HepG2 (cell line): ENCODE data around the gene TAMALIN. TPM values are rescaled to one million over a fixed set of nuclear protein-coding genes. Genes with fewer than 3 reads are reported as not detected.
A peak's percentile ranks its signal among the peaks of the same experiment; 100 is the strongest.

Experiments
- ARID3A ChIP-seq: IDR thresholded peaks from 2 replicates; pipeline ENCODE4 v1.6.1; 2012; ENCODE audit warnings: low read depth, low read length, improper control_type of control experiment
- DDIT3 ChIP-seq: sonication (generic); formaldehyde crosslinking; IDR thresholded peaks from 2 replicates; pipeline ENCODE4 v1.4.0; 2020; ENCODE audit warnings: mild to moderate bottlenecking, missing genetic modification reagents
- DMAP1 ChIP-seq: IDR thresholded peaks from 2 replicates; pipeline ENCODE4 v1.6.1; 2016
- EED ChIP-seq: sonication (generic); formaldehyde crosslinking; IDR thresholded peaks from 2 replicates; pipeline ENCODE4 v1.5.0; 2020; ENCODE audit warnings: mild to moderate bottlenecking, missing genetic modification reagents
- ETV5 ChIP-seq: IDR thresholded peaks from 2 replicates; pipeline ENCODE4 v1.6.1; 2018; ENCODE audit warnings: missing biosample characterization, missing genetic modification reagents, inconsistent platforms, borderline replicate concordance
- ETV6 ChIP-seq: sonication (generic); formaldehyde crosslinking; conservative IDR thresholded peaks from 2 replicates; pipeline ENCODE4 v1.4.0; 2020; ENCODE audit warnings: missing genetic modification reagents
- HES4 ChIP-seq: sonication (generic); formaldehyde crosslinking; IDR thresholded peaks from 2 replicates; pipeline ENCODE4 v1.9.0; 2021; ENCODE audit warnings: mild to moderate bottlenecking, missing genetic modification reagents, borderline replicate concordance
- HNF4A ChIP-seq: sonication (generic); formaldehyde crosslinking; IDR thresholded peaks from 2 replicates; pipeline ENCODE4 v1.4.0; 2020; ENCODE audit warnings: missing genetic modification reagents
- HNRNPLL ChIP-seq: fragments of 200-400 bp; formaldehyde crosslinking; IDR thresholded peaks from 2 replicates; pipeline ENCODE4 v1.6.1; 2017; ENCODE audit warnings: mild to moderate bottlenecking, low read depth, low read length; ENCODE audit not compliant: poor library complexity, severe bottlenecking
- MED8 ChIP-seq: sonication (generic); formaldehyde crosslinking; IDR thresholded peaks from 2 replicates; pipeline ENCODE4 v1.8.1; 2023; ENCODE audit warnings: mild to moderate bottlenecking, missing genetic modification reagents; ENCODE audit not compliant: insufficient replicate concordance
- MTA1 ChIP-seq: sonication (generic); formaldehyde crosslinking; IDR thresholded peaks from 2 replicates; pipeline ENCODE4 v1.4.0; 2020; ENCODE audit warnings: missing genetic modification reagents, mild to moderate bottlenecking, borderline replicate concordance
- MXI1 ChIP-seq: IDR thresholded peaks from 3 replicates; pipeline ENCODE4 v1.6.1; 2012; ENCODE audit warnings: low read depth, low read length, inconsistent platforms, borderline replicate concordance
- NFIB ChIP-seq: sonication (generic); formaldehyde crosslinking; IDR thresholded peaks from 2 replicates; pipeline ENCODE4 v1.9.0; 2021; ENCODE audit warnings: missing genetic modification reagents, mild to moderate bottlenecking, borderline replicate concordance
- PLRG1 ChIP-seq: fragments of 450-650 bp; conservative IDR thresholded peaks from 2 replicates; pipeline ENCODE4 v1.6.1; 2016
- PTBP1 ChIP-seq: fragments of 200-400 bp; formaldehyde crosslinking; IDR thresholded peaks from 2 replicates; pipeline ENCODE4 v1.6.1; 2018; ENCODE audit warnings: low read length, low read depth; ENCODE audit not compliant: poor library complexity, severe bottlenecking
- TEAD2 ChIP-seq: sonication (generic); formaldehyde crosslinking; IDR thresholded peaks from 2 replicates; pipeline ENCODE4 v1.9.0; 2021; ENCODE audit warnings: missing genetic modification reagents
- TP53 ChIP-seq: sonication (generic); formaldehyde crosslinking; conservative IDR thresholded peaks from 2 replicates; pipeline ENCODE4 v1.4.0; 2020; ENCODE audit warnings: missing genetic modification reagents
- ZIK1 ChIP-seq: sonication (generic); formaldehyde crosslinking; IDR thresholded peaks from 2 replicates; pipeline ENCODE4 v1.5.0; 2020; ENCODE audit warnings: mild to moderate bottlenecking, low read depth, missing genetic modification reagents, borderline replicate concordance
- ZNF207 ChIP-seq: fragments of 450-650 bp; IDR thresholded peaks from 2 replicates; pipeline ENCODE4 v1.6.1; 2016; ENCODE audit warnings: antibody characterized with exemption, borderline replicate concordance
- ZNF230 ChIP-seq: sonication (generic); formaldehyde crosslinking; IDR thresholded peaks from 2 replicates; pipeline ENCODE4 v1.4.0; 2020; ENCODE audit warnings: mild to moderate bottlenecking, missing genetic modification reagents
- ZNF234 ChIP-seq: sonication (generic); formaldehyde crosslinking; conservative IDR thresholded peaks from 2 replicates; pipeline ENCODE4 v1.5.1; 2020; ENCODE audit warnings: mild to moderate bottlenecking, missing genetic modification reagents
- ZNF274 ChIP-seq: sonication (generic); formaldehyde crosslinking; IDR thresholded peaks from 2 replicates; pipeline ENCODE4 v1.5.1; 2020; ENCODE audit warnings: mild to moderate bottlenecking, missing genetic modification reagents
- ZNF639 ChIP-seq: conservative IDR thresholded peaks from 2 replicates; pipeline ENCODE4 v1.6.1; 2018; ENCODE audit warnings: missing genetic modification reagents
- ZSCAN22 ChIP-seq: sonication (generic); formaldehyde crosslinking; IDR thresholded peaks from 2 replicates; pipeline ENCODE4 v1.4.0; 2020; ENCODE audit warnings: mild to moderate bottlenecking, missing genetic modification reagents
- ZSCAN30 ChIP-seq: sonication (generic); formaldehyde crosslinking; IDR thresholded peaks from 2 replicates; pipeline ENCODE4 v1.5.0; 2020; ENCODE audit warnings: mild to moderate bottlenecking, missing genetic modification reagents
- polyA plus RNA-seq, 8 experiments: library from polyadenylated mRNA; depleted of rRNA in 3 of 8; stranded (reverse) in 7 of 8; unstranded in 1 of 8; fragments of >200 nt; fragmentation: Illumina TruSeq in 4 of 8; extraction: Trizol in 4 of 8; gene quantifications; 2 replicates each; pipeline versions ENCODE4 v1.2.1 to v1.2.3, GENCODE V29; 2011 to 2016; ENCODE audit warnings: low read depth in 4 of 8, missing spikeins in 1 of 8, mixed read lengths in 1 of 8; ENCODE audit not compliant: insufficient read depth in 1 of 8
- total RNA-seq, 5 experiments: library from RNA; depleted of rRNA; stranded (reverse); fragments of >200 nt; fragmentation: Illumina TruSeq; extraction: Trizol; gene quantifications; 2 replicates each; pipeline ENCODE4 v1.2.3, GENCODE V29; 2016; ENCODE audit warnings: low read depth in 1 of 5

Gene TAMALIN
- total and polyA plus RNA-seq, 2 of the 13 experiments (the other 11 are each of a cell fraction or from before 2014, with no cell fraction given), result 2.9 to 10.9 TPM

GRCh38 chr12:52050758-52051541 lies 44.2 kb downstream of the TAMALIN start, which contains the start of gene NR4A1 (continued):
- no peak for TF ChIP-seq DDIT3 (CRISPR knock-in tag)
- no peak for TF ChIP-seq ZNF207
- TF ChIP-seq NFIB (CRISPR knock-in tag), result no peak
- TF ChIP-seq MXI1, result peak; percentile 77; the same call in 1 of the 3 replicates
- TF ChIP-seq ARID3A, result 0 out of 2 replicates have a peak, but pooled peaks have one; percentile 36
- no peak for TF ChIP-seq PLRG1
- no peak for TF ChIP-seq ZIK1
- no peak for TF ChIP-seq HNF4A (CRISPR knock-in tag)
- no peak for TF ChIP-seq ZSCAN30 (CRISPR knock-in tag)
- peak; percentile 85 for TF ChIP-seq HNRNPLL
- TF ChIP-seq EED, result no peak; the same call in 1 of the 2 replicates
- TF ChIP-seq ZSCAN22 (CRISPR knock-in tag), result 0 out of 2 replicates have a peak, but pooled peaks have one; percentile 62
- no peak for TF ChIP-seq HES4
- TF ChIP-seq TP53 (CRISPR knock-in tag), result no peak
- TF ChIP-seq ETV6, result no peak
- peak; percentile 46; the same call in 1 of the 2 replicates for TF ChIP-seq MTA1 (CRISPR knock-in tag)
- TF ChIP-seq PTBP1, result peak; percentile 13
- TF ChIP-seq ZNF274 (CRISPR knock-in tag), result peak; percentile 36; the same call in 1 of the 2 replicates
- 0 out of 2 replicates have a peak, but pooled peaks have one; percentile 23 for TF ChIP-seq ZNF234 (CRISPR knock-in tag)
- no peak for TF ChIP-seq TEAD2 (CRISPR knock-in tag)
- TF ChIP-seq ZNF639, result 0 out of 2 replicates have a peak, but pooled peaks have one; percentile 20
- TF ChIP-seq MED8, result peak; percentile 59
- TF ChIP-seq ETV5 (CRISPR knock-in tag), result no peak
- TF ChIP-seq DMAP1 (CRISPR knock-in tag), result no peak
- no peak; the same call in 1 of the 2 replicates for TF ChIP-seq ZNF230 (CRISPR knock-in tag)
